ENCODE measurements around the gene APOBEC3B. TPM values are rescaled to one million over a fixed set of nuclear protein-coding genes. Genes with fewer than 3 reads are reported as not detected.

APOBEC3B gene
- total RNA-seq, 1 donor from 2014 or later = 2.4 TPM

- no peak for DNase-seq (ENCODE audit: low spot score)
- Mint-ChIP-seq H3K4me1 (ENCODE audit: low read depth) (peaks cover 12% of the 10 kb centered on the region), H3K27me3 (ENCODE audit: low read depth) (no peaks in the 10 kb centered on the region), H3K27ac (ENCODE audit: unreplicated experiment) (no peak overlapping the region), H3K4me3 (ENCODE audit: unreplicated experiment) (peak overlapping the region; percentile 58), H3K9me3 (ENCODE audit: low read depth) (no peaks in the 10 kb centered on the region), H3K36me3 (ENCODE audit: low read depth) (peaks cover 2% of the 10 kb centered on the region)
- no peak for TF ChIP-seq CTCF (IDR thresholded peaks at IDR 0.05)
Measured at GRCh38 chr22:39021552-39022250, 39.6 kb downstream of the APOBEC3B start.

GRCh38 chr22:39024519-39025308, 42.6 kb downstream of the APOBEC3B start:
- Mint-ChIP-seq H3K4me3 (ENCODE audit: unreplicated experiment) (no peak overlapping the region), H3K4me1 (ENCODE audit: low read depth) (peaks cover 12% of the 10 kb centered on the region)
- TF ChIP-seq CTCF (IDR thresholded peaks at IDR 0.05) = no peak

GRCh38 chr22:39026509-39027150, 44.5 kb downstream of the APOBEC3B start:
- DNase-seq (ENCODE audit: low spot score) = no peak
- TF ChIP-seq CTCF (IDR thresholded peaks at IDR 0.05) = no peak
- no peaks in the 10 kb centered on the region for H3K27me3 Mint-ChIP-seq (ENCODE audit: low read depth)
- H3K4me1 Mint-ChIP-seq (ENCODE audit: low read depth) = peaks cover 3% of the 10 kb centered on the region
- no peaks in the 10 kb centered on the region for H3K36me3 Mint-ChIP-seq (ENCODE audit: low read depth)
- H3K4me3 Mint-ChIP-seq (ENCODE audit: unreplicated experiment) = no peak overlapping the region
- H3K27ac Mint-ChIP-seq (ENCODE audit: unreplicated experiment) = no peak overlapping the region
- no peaks in the 10 kb centered on the region for H3K9me3 Mint-ChIP-seq (ENCODE audit: low read depth)

More at GRCh38 chr22:39024519-39025308, 42.6 kb downstream of the APOBEC3B start:
- Mint-ChIP-seq H3K27ac (ENCODE audit: unreplicated experiment) (no peak overlapping the region), H3K36me3 (ENCODE audit: low read depth) (no peaks in the 10 kb centered on the region), H3K27me3 (ENCODE audit: low read depth) (no peaks in the 10 kb centered on the region), H3K9me3 (ENCODE audit: low read depth) (no peaks in the 10 kb centered on the region)
- no peak for DNase-seq (ENCODE audit: low spot score)

- Mint-ChIP-seq H3K27me3 (ENCODE audit: low read depth) (no peaks in the 10 kb centered on the region), H3K27ac (ENCODE audit: unreplicated experiment) (no peak overlapping the region), H3K4me1 (ENCODE audit: low read depth) (no peaks in the 10 kb centered on the region), H3K9me3 (ENCODE audit: low read depth) (no peaks in the 10 kb centered on the region), H3K4me3 (ENCODE audit: unreplicated experiment) (no peak overlapping the region), H3K36me3 (ENCODE audit: low read depth) (no peaks in the 10 kb centered on the region)
- no peak for DNase-seq (ENCODE audit: low spot score)
- TF ChIP-seq CTCF (IDR thresholded peaks at IDR 0.05) = no peak
Measured at GRCh38 chr22:39027717-39028116, 45.6 kb downstream of the APOBEC3B start.

GRCh38 chr22:39028281-39028680, 46.1 kb downstream of the APOBEC3B start:
- Mint-ChIP-seq H3K27ac (ENCODE audit: unreplicated experiment) (no peak overlapping the region), H3K4me1 (ENCODE audit: low read depth) (no peaks in the 10 kb centered on the region), H3K4me3 (ENCODE audit: unreplicated experiment) (no peak overlapping the region), H3K9me3 (ENCODE audit: low read depth) (no peaks in the 10 kb centered on the region), H3K36me3 (ENCODE audit: low read depth) (no peaks in the 10 kb centered on the region), H3K27me3 (ENCODE audit: low read depth) (no peaks in the 10 kb centered on the region)
- TF ChIP-seq CTCF (IDR thresholded peaks at IDR 0.05) = no peak
- no peak for DNase-seq (ENCODE audit: low spot score)

Data from chondrocyte (in vitro differentiated cells).